ENCODE measurements around the gene MYO1E.

The MYO1E gene

GRCh38 chr15:59115047-59115446, 257.6 kb downstream of the MYO1E start:
- no peaks in the 10 kb centered on the region for H3K4me1 ChIP-seq (ENCODE audit: control insufficient read depth, insufficient read depth, low read length, unreplicated experiment)
- H3K79me2 ChIP-seq (ENCODE audit: control insufficient read depth, insufficient read depth, low read length, unreplicated experiment): peaks cover 22% of the 10 kb centered on the region
- H3K27me3 ChIP-seq (ENCODE audit: insufficient read depth, low read length): no peaks in the 10 kb centered on the region
- no peak overlapping the region for H3K27ac ChIP-seq (ENCODE audit: low read depth, low read length)
- H3K4me3 ChIP-seq (ENCODE audit: low read depth, low read length): no peak overlapping the region
- H3K36me3 ChIP-seq (ENCODE audit: insufficient read depth, low read length): peaks cover 38% of the 10 kb centered on the region
- H2AFZ ChIP-seq (ENCODE audit: low read length, unreplicated experiment): no peak overlapping the region

DNA sequence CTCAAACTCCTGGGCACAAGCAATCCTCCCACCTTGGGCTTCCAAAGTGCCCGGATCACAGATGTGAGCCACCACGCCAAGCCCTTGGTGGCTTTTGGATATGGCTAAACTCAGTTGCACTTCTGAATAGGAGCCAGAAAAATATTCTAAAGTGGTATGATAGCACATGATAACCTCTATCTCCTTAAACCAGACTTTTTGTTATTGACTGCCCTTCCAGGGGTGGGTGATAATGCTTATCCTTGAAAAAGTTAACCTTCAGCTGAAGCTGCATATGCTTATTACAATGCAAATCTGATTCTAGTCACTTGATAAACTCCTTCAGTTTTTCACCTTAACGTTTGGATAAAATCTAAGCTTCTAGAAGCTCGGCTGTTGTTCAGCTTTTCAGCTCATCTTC, 261.4 kb downstream of the MYO1E start:
- H3K36me3 ChIP-seq (ENCODE audit: insufficient read depth, low read length): peaks cover 38% of the 10 kb centered on the region
- peaks cover 42% of the 10 kb centered on the region for H3K79me2 ChIP-seq (ENCODE audit: control insufficient read depth, insufficient read depth, low read length, unreplicated experiment)
- H3K27ac ChIP-seq (ENCODE audit: low read depth, low read length): no peak overlapping the region
- no peaks in the 10 kb centered on the region for H3K27me3 ChIP-seq (ENCODE audit: insufficient read depth, low read length)
- H2AFZ ChIP-seq (ENCODE audit: low read length, unreplicated experiment): no peak overlapping the region
- peaks cover 4% of the 10 kb centered on the region for H3K4me1 ChIP-seq (ENCODE audit: control insufficient read depth, insufficient read depth, low read length, unreplicated experiment)
- no peak overlapping the region for H3K4me3 ChIP-seq (ENCODE audit: low read depth, low read length)

- peaks cover 38% of the 10 kb centered on the region for H3K79me2 ChIP-seq (ENCODE audit: control insufficient read depth, insufficient read depth, low read length, unreplicated experiment)
- H3K4me3 ChIP-seq (ENCODE audit: low read depth, low read length): peak overlapping the region; percentile 90
- no peaks in the 10 kb centered on the region for H3K27me3 ChIP-seq (ENCODE audit: insufficient read depth, low read length)
- peak overlapping the region; percentile 75 for H2AFZ ChIP-seq (ENCODE audit: low read length, unreplicated experiment)
- peak overlapping the region; percentile 68 for H3K27ac ChIP-seq (ENCODE audit: low read depth, low read length)
- peaks cover 8% of the 10 kb centered on the region for H3K4me1 ChIP-seq (ENCODE audit: control insufficient read depth, insufficient read depth, low read length, unreplicated experiment)
- peaks cover 20% of the 10 kb centered on the region for H3K36me3 ChIP-seq (ENCODE audit: insufficient read depth, low read length)
Measured at GRCh38 chr15:59105854-59106253, 266.8 kb downstream of the MYO1E start.

GRCh38 chr15:59104912-59105732, 267.5 kb downstream of the MYO1E start, which contains the start of gene CCNB2:
Gene CCNB2 (plus strand): TSS chr15:59105146. CDS start chr15:59105269, 123 bp downstream.
- peaks cover 32% of the 10 kb centered on the region for H3K79me2 ChIP-seq (ENCODE audit: control insufficient read depth, insufficient read depth, low read length, unreplicated experiment)
- H3K4me3 ChIP-seq (ENCODE audit: low read depth, low read length): peak within 1 kb of the TSS; percentile 90
- H3K27me3 ChIP-seq (ENCODE audit: insufficient read depth, low read length): no peaks in the 10 kb centered on the region
- H3K4me1 ChIP-seq (ENCODE audit: control insufficient read depth, insufficient read depth, low read length, unreplicated experiment): peaks cover 8% of the 10 kb centered on the region
- H3K27ac ChIP-seq (ENCODE audit: low read depth, low read length): peak within 1 kb of the TSS; percentile 68
- H2AFZ ChIP-seq (ENCODE audit: low read length, unreplicated experiment): peak within 1 kb of the TSS; percentile 81
- H3K36me3 ChIP-seq (ENCODE audit: insufficient read depth, low read length): peaks cover 14% of the 10 kb centered on the region; the same call in 1 of the 2 replicates

DNA sequence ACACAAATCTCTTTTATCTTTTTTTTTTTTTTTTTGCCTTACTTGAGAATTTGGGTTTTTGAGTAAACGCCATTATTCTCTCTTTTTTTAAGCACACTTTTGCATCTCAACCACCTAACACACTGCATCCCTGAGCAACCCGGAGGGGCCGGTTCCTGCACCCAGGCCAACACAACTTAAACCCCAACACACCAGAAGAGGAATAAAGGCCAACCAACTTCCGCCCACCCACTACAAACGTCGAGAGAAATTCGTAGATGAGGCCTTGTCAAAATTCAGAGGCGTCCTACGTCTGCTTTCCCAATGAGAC, 268.1 kb downstream of the MYO1E start:
- H2AFZ ChIP-seq (ENCODE audit: low read length, unreplicated experiment): peak overlapping the region; percentile 81
- H3K27ac ChIP-seq (ENCODE audit: low read depth, low read length): peak overlapping the region; percentile 68
- peaks cover 8% of the 10 kb centered on the region for H3K4me1 ChIP-seq (ENCODE audit: control insufficient read depth, insufficient read depth, low read length, unreplicated experiment)
- H3K36me3 ChIP-seq (ENCODE audit: insufficient read depth, low read length): peaks cover 14% of the 10 kb centered on the region; the same call in 1 of the 2 replicates
- H3K4me3 ChIP-seq (ENCODE audit: low read depth, low read length): peak overlapping the region; percentile 90
- H3K79me2 ChIP-seq (ENCODE audit: control insufficient read depth, insufficient read depth, low read length, unreplicated experiment): peaks cover 32% of the 10 kb centered on the region
- no peaks in the 10 kb centered on the region for H3K27me3 ChIP-seq (ENCODE audit: insufficient read depth, low read length)

DNA sequence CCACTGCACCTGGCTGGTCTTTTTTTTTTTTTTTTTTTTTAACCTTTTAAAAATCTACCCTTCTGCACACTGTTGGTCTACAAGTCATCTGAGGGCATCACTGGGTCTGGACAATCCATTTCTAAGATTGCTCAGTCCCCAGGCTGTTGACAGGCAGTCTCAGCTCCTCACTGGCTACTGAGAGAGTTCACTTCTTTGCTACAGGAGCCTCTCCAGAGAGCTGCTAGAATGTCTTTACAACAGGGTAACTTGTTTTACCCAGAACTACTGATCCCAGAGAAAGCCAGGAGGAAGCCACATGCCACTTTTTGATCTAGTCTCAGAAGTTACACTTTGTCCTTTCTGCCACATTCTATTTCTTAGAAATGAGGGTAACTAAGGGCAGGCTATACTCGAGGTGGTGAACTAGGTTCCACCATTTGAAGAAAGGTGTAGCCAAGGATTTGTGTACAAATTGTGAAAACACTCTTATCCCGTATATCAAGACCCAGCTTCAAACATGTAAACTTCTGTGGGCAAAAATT, 273.4 kb downstream of the MYO1E start:
- peaks cover 11% of the 10 kb centered on the region for H3K36me3 ChIP-seq (ENCODE audit: insufficient read depth, low read length)
- H3K27ac ChIP-seq (ENCODE audit: low read depth, low read length): no peak overlapping the region
- no peaks in the 10 kb centered on the region for H3K79me2 ChIP-seq (ENCODE audit: control insufficient read depth, insufficient read depth, low read length, unreplicated experiment)
- peaks cover 2% of the 10 kb centered on the region for H3K4me1 ChIP-seq (ENCODE audit: control insufficient read depth, insufficient read depth, low read length, unreplicated experiment)
- H2AFZ ChIP-seq (ENCODE audit: low read length, unreplicated experiment): no peak overlapping the region
- H3K4me3 ChIP-seq (ENCODE audit: low read depth, low read length): no peak overlapping the region
- H3K27me3 ChIP-seq (ENCODE audit: insufficient read depth, low read length): no peaks in the 10 kb centered on the region

DNA sequence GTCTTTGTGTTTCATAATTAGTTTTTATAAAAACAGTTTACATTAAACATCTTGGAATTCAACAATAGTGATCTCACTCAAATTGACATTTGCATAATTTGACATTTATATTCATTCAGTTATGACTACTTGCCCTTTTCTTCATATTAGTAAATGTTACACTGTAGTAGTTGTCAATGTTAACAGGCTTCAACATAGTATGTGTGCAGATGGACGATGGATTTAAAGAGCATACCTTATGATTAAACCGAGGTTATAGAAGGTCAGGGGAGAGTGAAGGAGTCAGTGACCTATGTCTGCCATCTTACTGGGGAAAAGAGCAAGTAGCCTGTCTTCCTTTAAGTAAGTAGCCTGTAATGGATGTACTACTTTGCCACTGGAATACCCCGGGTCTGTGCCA, 276.2 kb downstream of the MYO1E start:
- H3K79me2 ChIP-seq (ENCODE audit: control insufficient read depth, insufficient read depth, low read length, unreplicated experiment): no peaks in the 10 kb centered on the region
- no peak overlapping the region for H3K4me3 ChIP-seq (ENCODE audit: low read depth, low read length)
- no peak overlapping the region for H3K27ac ChIP-seq (ENCODE audit: low read depth, low read length)
- no peak overlapping the region for H2AFZ ChIP-seq (ENCODE audit: low read length, unreplicated experiment)
- H3K27me3 ChIP-seq (ENCODE audit: insufficient read depth, low read length): no peaks in the 10 kb centered on the region
- H3K4me1 ChIP-seq (ENCODE audit: control insufficient read depth, insufficient read depth, low read length, unreplicated experiment): no peaks in the 10 kb centered on the region
- H3K36me3 ChIP-seq (ENCODE audit: insufficient read depth, low read length): peaks cover 23% of the 10 kb centered on the region

- no peaks in the 10 kb centered on the region for H3K27me3 ChIP-seq (ENCODE audit: insufficient read depth, low read length)
- H3K79me2 ChIP-seq (ENCODE audit: control insufficient read depth, insufficient read depth, low read length, unreplicated experiment): no peaks in the 10 kb centered on the region
- H3K4me3 ChIP-seq (ENCODE audit: low read depth, low read length): no peak overlapping the region
- H3K4me1 ChIP-seq (ENCODE audit: control insufficient read depth, insufficient read depth, low read length, unreplicated experiment): no peaks in the 10 kb centered on the region
- H3K36me3 ChIP-seq (ENCODE audit: insufficient read depth, low read length): peaks cover 34% of the 10 kb centered on the region
- H2AFZ ChIP-seq (ENCODE audit: low read length, unreplicated experiment): no peak overlapping the region
- no peak overlapping the region for H3K27ac ChIP-seq (ENCODE audit: low read depth, low read length)
Measured at GRCh38 chr15:59094077-59094476, 278.6 kb downstream of the MYO1E start.

DNA sequence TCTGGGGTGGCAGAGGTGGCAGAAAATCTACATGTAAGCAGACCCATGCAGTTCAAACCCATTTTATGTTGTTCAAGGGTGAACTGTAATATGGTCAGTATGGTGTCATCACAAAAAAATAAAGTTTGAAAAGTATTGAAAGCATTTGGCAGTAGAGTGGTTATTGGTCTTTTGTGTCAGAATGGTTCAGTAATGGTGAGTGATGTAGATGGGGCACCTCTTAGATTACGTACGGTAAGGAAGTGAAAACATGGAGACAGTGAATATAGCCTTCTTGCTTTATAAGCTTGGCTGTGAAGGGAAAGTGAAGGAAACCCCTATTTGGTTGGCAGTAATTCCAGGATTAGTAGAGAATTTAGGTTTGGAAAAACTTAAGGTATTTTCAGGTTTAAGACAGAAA, 284.9 kb downstream of the MYO1E start:
- no peaks in the 10 kb centered on the region for H3K4me1 ChIP-seq (ENCODE audit: control insufficient read depth, insufficient read depth, low read length, unreplicated experiment)
- peaks cover 23% of the 10 kb centered on the region for H3K36me3 ChIP-seq (ENCODE audit: insufficient read depth, low read length)
- H3K79me2 ChIP-seq (ENCODE audit: control insufficient read depth, insufficient read depth, low read length, unreplicated experiment): peaks cover 4% of the 10 kb centered on the region
- H3K4me3 ChIP-seq (ENCODE audit: low read depth, low read length): no peak overlapping the region
- H3K27me3 ChIP-seq (ENCODE audit: insufficient read depth, low read length): no peaks in the 10 kb centered on the region
- no peak overlapping the region for H2AFZ ChIP-seq (ENCODE audit: low read length, unreplicated experiment)
- H3K27ac ChIP-seq (ENCODE audit: low read depth, low read length): no peak overlapping the region
